Measurements from ENCODE around the gene COPZ1. TPM values are rescaled to one million over a fixed set of nuclear protein-coding genes. Genes with fewer than 3 reads are reported as not detected.

Gene COPZ1
- total RNA-seq, 1 experiment from 2014 or later = 104 TPM

GRCh38 chr12:54333420-54334034 is 8.6 kb downstream of the COPZ1 start:
- Mint-ChIP-seq H3K4me3 (no peak overlapping the region), H3K36me3 (ENCODE audit: insufficient read depth in 1 of 3, low read depth in 3 of 3) (peaks cover 0 to 2% (median 0%) of the 10 kb centered on the region in 3 experiments; a peak in 2 of 7 replicates), H3K9me3 (no peaks in the 10 kb centered on the region), H3K27me3 (ENCODE audit: low read depth) (no peaks in the 10 kb centered on the region), H3K4me1 (peaks cover 18 to 21% of the 10 kb centered on the region in 2 experiments), H3K27ac (no peak overlapping the region)
- TF ChIP-seq CTCF (conservative IDR thresholded peaks at IDR 0.05) = no peak
- Histone ChIP-seq H3K18ac (ENCODE audit: insufficient read length, low read depth, low read length) (no peak overlapping the region), H2BK15ac (ENCODE audit: low read depth, low read length) (no peak overlapping the region), H3K27ac (ENCODE audit: insufficient read length, low read depth, low read length) (no peak overlapping the region), H4K5ac (ENCODE audit: insufficient read length, low read depth, low read length) (no peak overlapping the region), H3K79me2 (ENCODE audit: insufficient read depth, low read length) (no peaks in the 10 kb centered on the region; the same call in 1 of the 2 replicates), H2AK5ac (ENCODE audit: insufficient read length, low read length) (no peak overlapping the region), H3T11ph (ENCODE audit: low read length) (no peak overlapping the region), H3K4me2 (ENCODE audit: insufficient read depth, insufficient read length, low read length) (no peak overlapping the region), H3K23me2 (ENCODE audit: insufficient read length, low read depth, low read length, poor library complexity, severe bottlenecking) (no peaks in the 10 kb centered on the region), H3K4me1 (ENCODE audit: insufficient read depth, low read length) (no peaks in the 10 kb centered on the region), H4K8ac (replicated peaks; ENCODE audit: insufficient read length, low read depth, low read length) (no peak overlapping the region), H2AFZ (ENCODE audit: low read length) (no peak overlapping the region), H2BK120ac (ENCODE audit: low read depth, low read length, poor library complexity, severe bottlenecking) (no peak overlapping the region), H3K9me3 (ENCODE audit: control insufficient read depth, low read depth, low read length) (no peaks in the 10 kb centered on the region), H3K56ac (ENCODE audit: insufficient read length, low read depth, low read length) (no peak overlapping the region), H3K9ac (ENCODE audit: extremely low read depth, insufficient read length, low read length) (no peak overlapping the region), H3K79me1 (ENCODE audit: insufficient read depth, low read depth, low read length, poor library complexity, severe bottlenecking) (no peaks in the 10 kb centered on the region), H3K27me3 (ENCODE audit: insufficient read depth, low read length) (no peaks in the 10 kb centered on the region; the same call in 1 of the 2 replicates), H3K23ac (ENCODE audit: insufficient read length, low read depth, low read length) (no peak overlapping the region), H2BK12ac (ENCODE audit: insufficient read length, low read depth, low read length) (no peak overlapping the region), H2BK5ac (ENCODE audit: insufficient read length, low read length) (no peak overlapping the region), H3K4ac (ENCODE audit: low read depth, low read length) (no peak overlapping the region), H3K14ac (ENCODE audit: insufficient read depth, low read length) (no peak overlapping the region), H4K20me1 (ENCODE audit: control insufficient read depth, insufficient read depth, insufficient read length) (no peaks in the 10 kb centered on the region), H4K91ac (ENCODE audit: insufficient read length, low read depth, low read length) (no peak overlapping the region), H2BK20ac (ENCODE audit: low read depth, low read length, poor library complexity, severe bottlenecking) (no peak overlapping the region)
- WGBS (ENCODE audit: extremely low coverage, insufficient read length, low lambda C conversion rate) = no CpG with 5 or more reads among the region's 4 CpGs
- DNase-seq = no peak

All from H9 (cell line).